ENCODE data around the gene ITSN1.

GRCh38 chr21:33939226-33939625 is 296.9 kb downstream of the ITSN1 start:
- TF ChIP-seq POLR2A (IDR thresholded peaks at IDR 0.05) (no peak), CTCF (IDR thresholded peaks at IDR 0.05) (no peak)

Measured in body of pancreas (tissue), 4 donors.